Measurements from ENCODE around the gene NAV2.

DNA sequence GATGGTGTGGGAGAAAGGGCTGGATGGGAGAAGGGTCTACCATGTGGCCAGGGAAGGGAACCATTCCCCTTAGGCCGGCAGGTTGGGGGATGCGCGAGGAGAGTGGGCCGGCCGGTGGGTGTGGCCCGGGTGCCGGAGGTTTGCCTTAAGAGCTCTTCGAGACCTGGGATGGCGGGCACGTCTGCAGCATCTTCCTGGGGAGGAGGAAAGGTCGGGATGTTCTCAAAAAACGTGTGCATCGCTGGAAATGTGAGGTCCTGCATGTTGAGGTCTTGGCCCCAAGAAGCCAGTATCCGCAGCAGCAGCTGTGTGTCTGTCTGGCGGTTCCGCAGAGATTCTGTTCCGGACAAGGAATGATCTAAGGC is 1.4 kb downstream of the NAV2 start:
- TF ChIP-seq, protein P1, sequence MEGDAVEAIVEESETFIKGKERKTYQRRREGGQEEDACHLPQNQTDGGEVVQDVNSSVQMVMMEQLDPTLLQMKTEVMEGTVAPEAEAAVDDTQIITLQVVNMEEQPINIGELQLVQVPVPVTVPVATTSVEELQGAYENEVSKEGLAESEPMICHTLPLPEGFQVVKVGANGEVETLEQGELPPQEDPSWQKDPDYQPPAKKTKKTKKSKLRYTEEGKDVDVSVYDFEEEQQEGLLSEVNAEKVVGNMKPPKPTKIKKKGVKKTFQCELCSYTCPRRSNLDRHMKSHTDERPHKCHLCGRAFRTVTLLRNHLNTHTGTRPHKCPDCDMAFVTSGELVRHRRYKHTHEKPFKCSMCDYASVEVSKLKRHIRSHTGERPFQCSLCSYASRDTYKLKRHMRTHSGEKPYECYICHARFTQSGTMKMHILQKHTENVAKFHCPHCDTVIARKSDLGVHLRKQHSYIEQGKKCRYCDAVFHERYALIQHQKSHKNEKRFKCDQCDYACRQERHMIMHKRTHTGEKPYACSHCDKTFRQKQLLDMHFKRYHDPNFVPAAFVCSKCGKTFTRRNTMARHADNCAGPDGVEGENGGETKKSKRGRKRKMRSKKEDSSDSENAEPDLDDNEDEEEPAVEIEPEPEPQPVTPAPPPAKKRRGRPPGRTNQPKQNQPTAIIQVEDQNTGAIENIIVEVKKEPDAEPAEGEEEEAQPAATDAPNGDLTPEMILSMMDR (IDR thresholded peaks at IDR 0.05 in 8 of 11, conservative IDR thresholded peaks at IDR 0.05 in 3 of 11), result no peak
- TF ChIP-seq POLR2AphosphoS5 (IDR thresholded peaks at IDR 0.05), result no peak
